Ovary (tissue), 3 donors: ENCODE measurements around the gene HTATSF1.

Experiments used
- CTCF ChIP-seq, 3 donors: fragments of 450-650 bp in 2 of 3; fragments of 200-600 bp in 1 of 3; IDR thresholded peaks; one replicate each; pipeline versions ENCODE4 v1.5.1 to v1.8.0; 2016 to 2022; ENCODE audit warnings: antibody characterized with exemption in 3 of 3, mild to moderate bottlenecking in 1 of 3
- POLR2A ChIP-seq: fragments of 450-650 bp; IDR thresholded peaks from one replicate; pipeline ENCODE4 v1.6.1; 2017; ENCODE audit warnings: antibody characterized with exemption, mild to moderate bottlenecking, moderate library complexity
- donor health status: DM: no; HTN: no; CAD: no.

GRCh38 chrX:136523770-136524169 lies 26.4 kb downstream of the HTATSF1 start:
- no peak for TF ChIP-seq POLR2A
- TF ChIP-seq CTCF (IDR thresholded peaks at IDR 0.05), result no peak
